HG03439 (cell line): Measurements from ENCODE around the gene IKBKE.
"Not testable (repeated sequence)": the region's sequence is repeated elsewhere in the genome, so short reads cannot be mapped to it uniquely, and the experiment has no call there.

Source experiments
- ATAC-seq: cut with Tn5 transposase; IDR thresholded peaks from one replicate; pipeline ENCODE4 v1.9.1; 2021; ENCODE audit warnings: mild to moderate bottlenecking, moderate library complexity; ENCODE audit not compliant: unreplicated experiment

Gene IKBKE

GRCh38 chr1:206472454-206472853, 2.2 kb downstream of the IKBKE start:
- ATAC-seq, result no peak

GRCh38 chr1:206472886-206473285, 2.6 kb downstream of the IKBKE start:
- no peak for ATAC-seq

- ATAC-seq, result no peak
These were observed 5.8 kb downstream of the IKBKE start for GRCh38 chr1:206476058-206476457.

- no peak for ATAC-seq
These were observed 6.3 kb downstream of the IKBKE start for GRCh38 chr1:206476591-206476990.

- no peak for ATAC-seq
These were observed 6.8 kb downstream of the IKBKE start for GRCh38 chr1:206477110-206477509.

- ATAC-seq, result no peak
These were observed 7.5 kb downstream of the IKBKE start for GRCh38 chr1:206477581-206478380.

GRCh38 chr1:206478746-206479145, 8.5 kb downstream of the IKBKE start:
- no peak for ATAC-seq

- ATAC-seq, result no peak
These were observed 9.2 kb downstream of the IKBKE start for GRCh38 chr1:206479183-206480125.

- ATAC-seq, result no peak
These were observed 9.9 kb downstream of the IKBKE start for GRCh38 chr1:206480211-206480610.

- ATAC-seq, result no peak
These were observed 12.3 kb downstream of the IKBKE start for GRCh38 chr1:206482611-206483010.

- ATAC-seq, result not testable (repeated sequence)
These were observed 13.6 kb downstream of the IKBKE start for GRCh38 chr1:206483864-206484263.

- no peak for ATAC-seq
These were observed 14.6 kb downstream of the IKBKE start for GRCh38 chr1:206484901-206485300.

GRCh38 chr1:206486995-206487788, 16.9 kb downstream of the IKBKE start:
- no peak for ATAC-seq

- ATAC-seq, result no peak
These were observed 17.7 kb downstream of the IKBKE start for GRCh38 chr1:206487970-206488369.

- ATAC-seq, result no peak
These were observed 18.2 kb downstream of the IKBKE start for GRCh38 chr1:206488466-206488865.

GRCh38 chr1:206489980-206490770, 19.9 kb downstream of the IKBKE start:
- no peak for ATAC-seq

- no peak for ATAC-seq
These were observed 20.6 kb downstream of the IKBKE start for GRCh38 chr1:206490771-206491405.

- ATAC-seq, result no peak
These were observed 21.3 kb downstream of the IKBKE start for GRCh38 chr1:206491616-206492015.

- no peak for ATAC-seq
These were observed 22.3 kb downstream of the IKBKE start for GRCh38 chr1:206492589-206492988.

- no peak for ATAC-seq
These were observed 23.0 kb downstream of the IKBKE start for GRCh38 chr1:206493279-206493678.
